HG03571 (cell line): ENCODE results near the gene ADAP2.
"Not testable (repeated sequence)": the region's sequence is repeated elsewhere in the genome, so short reads cannot be mapped to it uniquely, and the experiment has no call there.

Experiments
- ATAC-seq: cut with Tn5 transposase; IDR thresholded peaks from one replicate; pipeline ENCODE4 v1.9.1; 2021; ENCODE audit not compliant: unreplicated experiment

ADAP2 gene

GRCh38 chr17:30967911-30968310, 46.2 kb downstream of the ADAP2 start:
- ATAC-seq, result not testable (repeated sequence)

GRCh38 chr17:30969989-30970830, 48.5 kb downstream of the ADAP2 start:
- ATAC-seq, result no peak

- ATAC-seq, result peak; percentile 49
Observed at GRCh38 chr17:30970831-30971567, 49.3 kb downstream of the ADAP2 start, which contains the start of gene RNF135. TSS of gene RNF135 (plus strand) at chr17:30971039. CDS start at chr17:30971074, 35 bp downstream.

GRCh38 chr17:30975042-30975820, 53.5 kb downstream of the ADAP2 start:
- no peak for ATAC-seq

GRCh38 chr17:30979919-30980318, 58.2 kb downstream of the ADAP2 start:
- not testable (repeated sequence) for ATAC-seq

GRCh38 chr17:30981531-30982519, 60.1 kb downstream of the ADAP2 start:
- ATAC-seq, result no peak

- ATAC-seq, result no peak
Observed at GRCh38 chr17:30982855-30983254, 61.1 kb downstream of the ADAP2 start.

- no peak for ATAC-seq
Observed at GRCh38 chr17:30990458-30990857, 68.7 kb downstream of the ADAP2 start.

GRCh38 chr17:30992551-30992950, 70.8 kb downstream of the ADAP2 start:
- ATAC-seq, result no peak

GRCh38 chr17:30995347-30995746, 73.6 kb downstream of the ADAP2 start:
- ATAC-seq, result no peak

GRCh38 chr17:30996486-30996885, 74.7 kb downstream of the ADAP2 start:
- ATAC-seq, result no peak

GRCh38 chr17:30997270-30997669, 75.5 kb downstream of the ADAP2 start:
- no peak for ATAC-seq

GRCh38 chr17:30997842-30998241, 76.1 kb downstream of the ADAP2 start:
- no peak for ATAC-seq

GRCh38 chr17:31002047-31002446, 80.3 kb downstream of the ADAP2 start:
- no peak for ATAC-seq

GRCh38 chr17:31003225-31003866, 81.6 kb downstream of the ADAP2 start:
- ATAC-seq, result no peak

- ATAC-seq, result no peak
Observed at GRCh38 chr17:31004160-31004559, 82.4 kb downstream of the ADAP2 start.

GRCh38 chr17:31007695-31008373, 86.1 kb downstream of the ADAP2 start:
- ATAC-seq, result no peak

GRCh38 chr17:31008374-31009041, 86.8 kb downstream of the ADAP2 start:
- ATAC-seq, result no peak
